Caki2 (cell line): ENCODE results near the gene ZSCAN16. TPM values are rescaled to one million over a fixed set of nuclear protein-coding genes. Genes with fewer than 3 reads are reported as not detected.
A peak's percentile ranks its signal among the peaks of the same experiment; 100 is the strongest.
"Not testable (repeated sequence)": the region's sequence is repeated elsewhere in the genome, so short reads cannot be mapped to it uniquely, and the experiment has no call there.

ENCODE experiments used
- DNase-seq: peaks from one replicate; pipeline ENCODE4 v3.0.0-alpha.2; 2015; ENCODE audit warnings: low read depth
- in situ Hi-C: cut with HindIII; loops from 2 replicates; pipeline ENCODE4 v1.10.0; 2016; ENCODE audit warnings: low sequenced_read_pairs, low pct_unique_long_range_greater_than_20kb, mixed read lengths
- total RNA-seq: library from RNA; depleted of rRNA; stranded (reverse); fragments of >200 nt; shearing (Covaris generic); gene quantifications from 2 replicates; pipeline ENCODE4 v1.2.3, GENCODE V29; 2014; ENCODE audit warnings: low replicate concordance

Gene ZSCAN16
- total RNA-seq, 1 experiment from 2014 or later: 0.88 TPM

- in situ Hi-C loops: no loop called here
- no peak for DNase-seq
Measured at GRCh38 chr6:28121876-28122275, 2.5 kb upstream of the ZSCAN16 start.

- in situ Hi-C loops, DNase-seq: not testable (repeated sequence)
Measured at GRCh38 chr6:28122283-28122682, 2.1 kb upstream of the ZSCAN16 start.

- in situ Hi-C loops: no loop called here
- DNase-seq: no peak
Measured at GRCh38 chr6:28124971-28125353, 553 bp downstream of the ZSCAN16 start.

GRCh38 chr6:28125401-28125800, 992 bp downstream of the ZSCAN16 start:
- no peak for DNase-seq
- in situ Hi-C loops: no loop called here

- in situ Hi-C loops: no loop called here
- DNase-seq: peak; percentile 34
Measured at GRCh38 chr6:28134015-28134414, 9.6 kb downstream of the ZSCAN16 start.

- in situ Hi-C loops: no loop called here
- DNase-seq: no peak
Measured at GRCh38 chr6:28134716-28135115, 10.3 kb downstream of the ZSCAN16 start.

- DNase-seq: no peak
- in situ Hi-C loops: no loop called here
Measured at GRCh38 chr6:28135393-28135792, 11.0 kb downstream of the ZSCAN16 start.

- in situ Hi-C loops: no loop called here
- DNase-seq: peak; percentile 83
Measured at GRCh38 chr6:28136585-28137504, 12.4 kb downstream of the ZSCAN16 start.

- in situ Hi-C loops: no loop called here
- DNase-seq: peak; percentile 48
Measured at GRCh38 chr6:28137505-28137981, 13.1 kb downstream of the ZSCAN16 start.

GRCh38 chr6:28139860-28140543, 15.6 kb downstream of the ZSCAN16 start:
- in situ Hi-C loops: no loop called here
- no peak for DNase-seq

GRCh38 chr6:28140616-28141015, 16.2 kb downstream of the ZSCAN16 start:
- no peak for DNase-seq
- in situ Hi-C loops: no loop called here

- in situ Hi-C loops: no loop called here
- DNase-seq: peak; percentile 90
Measured at GRCh38 chr6:28141500-28142329, 17.3 kb downstream of the ZSCAN16 start, which contains the start of gene ZKSCAN8. ZKSCAN8 (plus strand) TSS chr6:28141883; CDS start chr6:28148408, 6,525 bp downstream.

- in situ Hi-C loops: no loop called here
- no peak for DNase-seq
Measured at GRCh38 chr6:28142446-28142845, 18.0 kb downstream of the ZSCAN16 start.

GRCh38 chr6:28145231-28145630, 20.8 kb downstream of the ZSCAN16 start:
- in situ Hi-C loops: no loop called here
- no peak for DNase-seq

GRCh38 chr6:28152531-28152930, 28.1 kb downstream of the ZSCAN16 start:
- no peak for DNase-seq
- in situ Hi-C loops: no loop called here

GRCh38 chr6:28153546-28153945, 29.1 kb downstream of the ZSCAN16 start:
- DNase-seq: no peak
- in situ Hi-C loops: no loop called here

GRCh38 chr6:28154357-28154756, 29.9 kb downstream of the ZSCAN16 start:
- in situ Hi-C loops: no loop called here

GRCh38 chr6:28158318-28158717, 33.9 kb downstream of the ZSCAN16 start:
- in situ Hi-C loops: no loop called here

More at GRCh38 chr6:28154357-28154756, 29.9 kb downstream of the ZSCAN16 start:
- DNase-seq: no peak

More at GRCh38 chr6:28158318-28158717, 33.9 kb downstream of the ZSCAN16 start:
- DNase-seq: no peak
